CD4-positive, alpha-beta T cell (primary cell): Measurements from ENCODE around the gene SDK1. TPM values are rescaled to one million over a fixed set of nuclear protein-coding genes. Genes with fewer than 3 reads are reported as not detected.

Source experiments
- ATAC-seq: fragments of 200-7000 bp; cut with Tn5 transposase; one replicate; pipeline ENCODE4 v1.10.0; 2022; ENCODE audit warnings: mild to moderate bottlenecking; ENCODE audit not compliant: poor library complexity
- CTCF ChIA-PET: fragments of 350-600 bp; sonication (Branson Sonifier 250); formaldehyde crosslinking; loops from one replicate; lab custom pipeline; 2021; ENCODE audit warnings: antibody characterized with exemption, inconsistent platforms; lab: Charles Lee
- POLR2A ChIA-PET: fragments of 350-600 bp; sonication (Branson Sonifier 250); formaldehyde crosslinking; loops from one replicate; lab custom pipeline; 2021; ENCODE audit warnings: antibody characterized with exemption, inconsistent platforms; lab: Charles Lee
- DNase-seq, 14 experiments: peaks; one replicate each; pipeline ENCODE4 v3.0.0-alpha.2; 2013 to 2020; ENCODE audit warnings: mixed read lengths in 2 of 14
- H3K27ac ChIP-seq, 2 donors: one replicate each; pipeline versions ENCODE4 v1.5.1 to v1.7.0; 2013; ENCODE audit warnings: low read length in 2 of 2, low read depth in 1 of 2, mild to moderate bottlenecking in 1 of 2
- H3K27me3 ChIP-seq, 2 experiments: 1 replicate in 1 of 2; 2 replicates in 1 of 2; pipeline versions ENCODE4 v1.6.1 to v1.7.0; 2013; ENCODE audit warnings: low read length in 2 of 2, control low read depth in 1 of 2, mild to moderate bottlenecking in 1 of 2, moderate library complexity in 1 of 2; ENCODE audit not compliant: insufficient read depth in 2 of 2, control insufficient read depth in 1 of 2
- H3K36me3 ChIP-seq: one replicate; pipeline ENCODE4 v1.6.1; 2013; ENCODE audit warnings: low read length, control low read depth; ENCODE audit not compliant: insufficient read depth
- H3K4me1 ChIP-seq: one replicate; pipeline ENCODE4 v1.6.1; 2013; ENCODE audit warnings: low read length, control low read depth; ENCODE audit not compliant: insufficient read depth
- H3K4me3 ChIP-seq: one replicate; pipeline ENCODE4 v1.5.1; 2013; ENCODE audit warnings: mild to moderate bottlenecking, low read length, moderate library complexity
- H3K9me3 ChIP-seq, 2 experiments: 1 replicate in 1 of 2; 2 replicates in 1 of 2; pipeline versions ENCODE4 v1.6.1 to v1.7.0; 2013; ENCODE audit warnings: low read length in 2 of 2, mild to moderate bottlenecking in 2 of 2, control low read depth in 1 of 2, moderate library complexity in 1 of 2; ENCODE audit not compliant: control insufficient read depth in 1 of 2, insufficient read depth in 1 of 2
- H3K27ac Mint-ChIP-seq: one replicate; pipeline ENCODE4 v1.8.0; 2020; ENCODE audit warnings: mixed read lengths
- H3K27me3 Mint-ChIP-seq: one replicate; pipeline ENCODE4 v1.8.0; 2021; ENCODE audit warnings: mixed read lengths
- H3K36me3 Mint-ChIP-seq: one replicate; pipeline ENCODE4 v1.8.0; 2021; ENCODE audit warnings: low read depth, mixed read lengths
- H3K4me1 Mint-ChIP-seq: one replicate; pipeline ENCODE4 v1.8.0; 2021; ENCODE audit warnings: low read depth, mixed read lengths
- H3K4me3 Mint-ChIP-seq: one replicate; pipeline ENCODE4 v1.8.0; 2020; ENCODE audit warnings: mild to moderate bottlenecking, mixed read lengths
- H3K9me3 Mint-ChIP-seq: one replicate; pipeline ENCODE4 v1.8.0; 2020; ENCODE audit warnings: mixed read lengths
- intact Hi-C, 2 experiments: fragments of 100-400 bp; cut with DNase I in 1 of 2; cut with micrococcal nuclease in 1 of 2; formaldehyde crosslinking; loops; one replicate each; pipeline versions ENCODE4 v1.15.1 to v1.9.0; 2023 to 2025; cut with DNase I, micrococcal nuclease
- total RNA-seq, 174 experiments: library from RNA in 2 of 174; stranded (reverse) in 2 of 174; gene quantifications; one replicate each; pipeline ENCODE4 v1.2.3 and lab custom pipeline; 2021 to 2026
- TF ChIP-seq, protein P1 (sequence below): fragments of 200-600 bp; IDR thresholded peaks from one replicate; pipeline ENCODE4 v1.8.0; 2022; ENCODE audit warnings: antibody characterized with exemption, mild to moderate bottlenecking

SDK1 gene
- total RNA-seq, 2 experiments from 2014 or later, result 1.1 to 1.3 TPM

DNA sequence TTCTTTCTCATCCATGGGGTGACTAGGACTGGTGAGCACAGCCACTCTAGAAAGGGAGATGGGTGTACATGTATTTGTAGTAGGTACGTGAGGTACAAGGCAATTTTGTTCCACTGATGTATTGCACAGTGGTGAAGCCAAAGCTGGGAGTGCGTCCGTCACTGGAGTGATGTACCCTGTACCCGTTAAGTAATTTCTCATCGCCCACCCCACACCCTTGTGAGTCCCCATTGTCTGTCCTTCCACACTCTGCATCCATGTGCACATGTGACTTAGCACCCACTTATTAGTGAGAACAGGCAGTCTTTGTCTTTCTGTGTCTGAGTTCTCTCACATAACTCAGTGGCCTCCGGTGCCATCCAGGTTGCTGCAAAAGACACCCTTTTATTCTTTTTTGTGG is 658.3 kb downstream of the SDK1 start:
- Histone ChIP-seq H3K4me1 (no peaks in the 10 kb centered on the region), H3K36me3 (no peaks in the 10 kb centered on the region), H3K27me3 (no peaks in the 10 kb centered on the region), H3K4me3 (no peak overlapping the region), H3K27ac (no peak overlapping the region), H3K9me3 (peaks cover 0 to 19% of the 10 kb centered on the region in 2 experiments)
- ChIA-PET CTCF (no interaction called here), POLR2A (no interaction called here)
- DNase-seq (no peak), ATAC-seq (no peak)
- H3K36me3 Mint-ChIP-seq, result no peaks in the 10 kb centered on the region
- peaks cover 2% of the 10 kb centered on the region for H3K9me3 Mint-ChIP-seq
- no peak overlapping the region for H3K4me3 Mint-ChIP-seq
- no peaks in the 10 kb centered on the region for H3K27me3 Mint-ChIP-seq
- TF ChIP-seq, protein P1, sequence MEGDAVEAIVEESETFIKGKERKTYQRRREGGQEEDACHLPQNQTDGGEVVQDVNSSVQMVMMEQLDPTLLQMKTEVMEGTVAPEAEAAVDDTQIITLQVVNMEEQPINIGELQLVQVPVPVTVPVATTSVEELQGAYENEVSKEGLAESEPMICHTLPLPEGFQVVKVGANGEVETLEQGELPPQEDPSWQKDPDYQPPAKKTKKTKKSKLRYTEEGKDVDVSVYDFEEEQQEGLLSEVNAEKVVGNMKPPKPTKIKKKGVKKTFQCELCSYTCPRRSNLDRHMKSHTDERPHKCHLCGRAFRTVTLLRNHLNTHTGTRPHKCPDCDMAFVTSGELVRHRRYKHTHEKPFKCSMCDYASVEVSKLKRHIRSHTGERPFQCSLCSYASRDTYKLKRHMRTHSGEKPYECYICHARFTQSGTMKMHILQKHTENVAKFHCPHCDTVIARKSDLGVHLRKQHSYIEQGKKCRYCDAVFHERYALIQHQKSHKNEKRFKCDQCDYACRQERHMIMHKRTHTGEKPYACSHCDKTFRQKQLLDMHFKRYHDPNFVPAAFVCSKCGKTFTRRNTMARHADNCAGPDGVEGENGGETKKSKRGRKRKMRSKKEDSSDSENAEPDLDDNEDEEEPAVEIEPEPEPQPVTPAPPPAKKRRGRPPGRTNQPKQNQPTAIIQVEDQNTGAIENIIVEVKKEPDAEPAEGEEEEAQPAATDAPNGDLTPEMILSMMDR, result no peak
- H3K27ac Mint-ChIP-seq, result no peak overlapping the region
- H3K4me1 Mint-ChIP-seq, result no peaks in the 10 kb centered on the region
- intact Hi-C loops, result no loop called here

DNA sequence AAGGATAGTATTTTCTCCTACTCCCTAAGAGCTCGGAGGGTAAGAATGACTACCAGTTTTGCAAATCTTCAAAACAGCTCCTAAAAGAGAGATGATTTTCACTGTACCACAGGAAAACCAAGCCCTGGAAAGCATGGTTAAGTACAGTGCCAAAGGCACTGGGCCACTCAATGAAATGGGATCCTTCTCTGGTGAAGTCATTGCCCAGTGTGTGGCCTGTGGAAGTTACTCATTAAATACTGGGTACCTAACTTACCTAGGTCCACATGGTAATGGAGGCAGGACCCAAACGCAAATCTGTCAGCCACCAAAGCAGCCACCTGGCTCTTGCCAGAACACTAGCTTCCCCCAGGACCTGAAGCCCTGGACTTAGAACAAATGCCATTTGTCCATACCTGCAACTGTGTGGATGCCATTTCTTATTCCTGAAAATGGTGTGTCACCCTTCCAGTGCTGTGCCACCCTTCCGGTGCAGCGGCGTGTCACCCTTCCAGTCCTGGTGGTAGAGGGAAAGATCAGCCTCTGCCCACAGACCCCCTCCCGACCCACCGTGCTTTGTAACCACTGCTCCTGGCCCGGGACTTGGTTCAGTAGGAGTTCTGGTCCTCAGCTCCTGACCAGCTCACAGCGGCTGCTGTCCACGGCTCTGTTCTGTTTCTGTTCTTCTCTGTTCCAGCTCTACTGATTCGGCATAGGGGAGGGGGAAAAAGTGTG is 659.2 kb downstream of the SDK1 start:
- no peaks in the 10 kb centered on the region for H3K4me1 ChIP-seq
- Mint-ChIP-seq H3K4me1 (no peaks in the 10 kb centered on the region), H3K27ac (no peak overlapping the region), H3K36me3 (no peaks in the 10 kb centered on the region), H3K27me3 (no peaks in the 10 kb centered on the region), H3K4me3 (no peak overlapping the region), H3K9me3 (peaks cover 2% of the 10 kb centered on the region)
- H3K27me3 ChIP-seq, result no peaks in the 10 kb centered on the region
- H3K27ac ChIP-seq, result no peak overlapping the region
- intact Hi-C loops, result no loop called here
- CTCF ChIA-PET, result no interaction called here
- no peak for ATAC-seq
- POLR2A ChIA-PET, result no interaction called here
- TF ChIP-seq, protein P1, result no peak
- H3K36me3 ChIP-seq, result no peaks in the 10 kb centered on the region
- DNase-seq, result no peak
- no peak overlapping the region for H3K4me3 ChIP-seq
- peaks cover 0 to 19% of the 10 kb centered on the region in 2 experiments for H3K9me3 ChIP-seq

DNA sequence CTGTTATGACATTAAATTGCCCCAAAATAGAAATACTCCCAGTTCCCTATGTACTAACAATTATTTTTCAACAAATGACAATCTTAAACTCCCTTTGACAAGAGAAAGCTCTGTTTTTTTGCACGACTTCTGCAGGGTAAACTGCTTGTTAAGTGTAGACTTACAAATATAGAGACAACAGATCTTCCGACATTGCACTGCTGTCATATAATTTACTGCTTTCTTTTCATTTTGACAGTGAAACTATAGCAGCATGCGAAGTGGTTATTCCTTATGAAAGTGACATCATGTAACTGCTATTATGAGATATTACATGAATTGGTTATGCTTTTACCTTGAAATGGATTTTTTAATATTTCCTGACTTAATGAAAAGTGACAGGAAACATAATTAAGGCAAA is 659.9 kb downstream of the SDK1 start:
- Mint-ChIP-seq H3K27me3 (no peaks in the 10 kb centered on the region), H3K4me3 (no peak overlapping the region), H3K36me3 (no peaks in the 10 kb centered on the region), H3K27ac (no peak overlapping the region), H3K4me1 (no peaks in the 10 kb centered on the region), H3K9me3 (peaks cover 2% of the 10 kb centered on the region)
- intact Hi-C loops, result no loop called here
- no peak overlapping the region for H3K27ac ChIP-seq
- H3K4me3 ChIP-seq, result no peak overlapping the region
- H3K27me3 ChIP-seq, result no peaks in the 10 kb centered on the region
- H3K9me3 ChIP-seq, result peaks cover 0 to 19% of the 10 kb centered on the region in 2 experiments
- H3K4me1 ChIP-seq, result no peaks in the 10 kb centered on the region
- TF ChIP-seq, protein P1, result no peak
- DNase-seq, result no peak
- no peaks in the 10 kb centered on the region for H3K36me3 ChIP-seq
- ChIA-PET POLR2A (no interaction called here), CTCF (no interaction called here)
- no peak for ATAC-seq
